HEK293 (cell line): ENCODE measurements around the gene BMAL1.

Source experiments
- CTCF ChIA-PET: fragments of 350-600 bp; formaldehyde crosslinking; extraction: SDS; loops from one replicate; lab custom pipeline; 2021; ENCODE audit warnings: antibody characterized with exemption; lab: Yijun Ruan, JAX
- POLR2A ChIA-PET: fragments of 300-600 bp; formaldehyde crosslinking; extraction: SDS; loops from one replicate; lab custom pipeline; 2020; ENCODE audit warnings: antibody characterized with exemption, inconsistent platforms; lab: Yijun Ruan, JAX
- H3K27ac ChIP-seq: fragments of 200-500 bp; sonication (Bioruptor generic); 2 replicates; pipeline ENCODE4 v1.5.1; 2014; ENCODE audit warnings: low read depth, low read length, control low read depth, inconsistent platforms; ENCODE audit errors: extremely low read depth
- H3K36me3 ChIP-seq, 2 experiments: fragments of 200-500 bp in 1 of 2; sonication (Bioruptor generic) in 1 of 2; 1 replicate in 1 of 2; 2 replicates in 1 of 2; pipeline ENCODE4 v1.5.1; 2014 to 2017; ENCODE audit warnings: inconsistent platforms in 2 of 2, low read length in 2 of 2; ENCODE audit not compliant: control insufficient read depth in 2 of 2, insufficient read depth in 1 of 2
- H3K4me1 ChIP-seq: fragments of 200-500 bp; sonication (Bioruptor generic); 2 replicates; pipeline ENCODE4 v1.5.1; 2014; ENCODE audit warnings: mild to moderate bottlenecking, low read length, inconsistent platforms; ENCODE audit not compliant: control insufficient read depth, insufficient read depth
- H3K4me3 ChIP-seq: 2 replicates; pipeline ENCODE4 v1.5.1; 2011; ENCODE audit warnings: low read depth, mild to moderate bottlenecking, control low read depth, low read length, moderate library complexity
- H3K9me3 ChIP-seq: fragments of 200-500 bp; sonication (Bioruptor generic); 2 replicates; pipeline ENCODE4 v1.5.1; 2014; ENCODE audit warnings: low read depth, low read length, inconsistent platforms; ENCODE audit not compliant: control insufficient read depth, insufficient read depth
- KLF1 ChIP-seq: fragments of 450-650 bp; formaldehyde crosslinking; IDR thresholded peaks from 2 replicates; pipeline ENCODE4 v1.5.1; 2016; ENCODE audit warnings: missing biosample characterization, missing genetic modification characterization
- REST ChIP-seq: fragments of 450-650 bp; formaldehyde crosslinking; IDR thresholded peaks from 2 replicates; pipeline ENCODE4 v1.5.1; 2016; ENCODE audit warnings: missing biosample characterization, missing genetic modification characterization
- SP2 ChIP-seq: fragments of 450-650 bp; formaldehyde crosslinking; IDR thresholded peaks from 2 replicates; pipeline ENCODE4 v1.5.1; 2016; ENCODE audit warnings: missing biosample characterization, missing genetic modification characterization
- TCF7L2 ChIP-seq: IDR thresholded peaks from 2 replicates; pipeline ENCODE4 v1.6.1; 2011; ENCODE audit warnings: low read depth, mild to moderate bottlenecking, inconsistent platforms, low read length, moderate library complexity, borderline replicate concordance
- ZBTB8A ChIP-seq: fragments of 450-650 bp; formaldehyde crosslinking; IDR thresholded peaks from 2 replicates; pipeline ENCODE4 v1.5.1; 2016; ENCODE audit warnings: missing biosample characterization, missing genetic modification characterization
- ZEB2 ChIP-seq: fragments of 450-650 bp; formaldehyde crosslinking; IDR thresholded peaks from 2 replicates; pipeline ENCODE4 v1.5.1; 2016; ENCODE audit warnings: missing biosample characterization, missing genetic modification characterization
- ZFP41 ChIP-seq: fragments of 450-650 bp; formaldehyde crosslinking; IDR thresholded peaks from 2 replicates; pipeline ENCODE4 v1.5.1; 2016; ENCODE audit warnings: missing biosample characterization, missing genetic modification characterization, borderline replicate concordance
- ZNF112 ChIP-seq: fragments of 450-650 bp; formaldehyde crosslinking; IDR thresholded peaks from 2 replicates; pipeline ENCODE4 v1.5.0; 2017; ENCODE audit warnings: missing biosample characterization, missing genetic modification characterization
- ZNF214 ChIP-seq: fragments of 450-650 bp; formaldehyde crosslinking; IDR thresholded peaks from 2 replicates; pipeline ENCODE4 v1.5.1; 2017; ENCODE audit warnings: missing biosample characterization, mild to moderate bottlenecking, missing genetic modification characterization, borderline replicate concordance
- ZNF280D ChIP-seq: fragments of 450-650 bp; formaldehyde crosslinking; IDR thresholded peaks from 2 replicates; pipeline ENCODE4 v1.5.1; 2016; ENCODE audit warnings: missing biosample characterization, missing genetic modification characterization
- ZNF449 ChIP-seq: fragments of 450-650 bp; formaldehyde crosslinking; IDR thresholded peaks from 2 replicates; pipeline ENCODE4 v1.5.1; 2017; ENCODE audit warnings: missing biosample characterization, mild to moderate bottlenecking, missing genetic modification characterization, moderate library complexity
- ZNF555 ChIP-seq: fragments of 450-650 bp; formaldehyde crosslinking; conservative IDR thresholded peaks from 2 replicates; pipeline ENCODE4 v1.5.1; 2017; ENCODE audit warnings: missing biosample characterization, mild to moderate bottlenecking, missing genetic modification characterization, inconsistent platforms
- ZNF585B ChIP-seq: fragments of 450-650 bp; formaldehyde crosslinking; IDR thresholded peaks from 2 replicates; pipeline ENCODE4 v1.5.1; 2016; ENCODE audit warnings: missing biosample characterization, missing genetic modification characterization
- ZNF660 ChIP-seq: fragments of 450-650 bp; IDR thresholded peaks from 2 replicates; pipeline ENCODE4 v1.5.1; 2018; ENCODE audit warnings: missing biosample characterization, mild to moderate bottlenecking, missing genetic modification characterization
- ZNF677 ChIP-seq: fragments of 450-650 bp; IDR thresholded peaks from 2 replicates; pipeline ENCODE4 v1.5.0; 2018; ENCODE audit warnings: missing biosample characterization, mild to moderate bottlenecking, missing genetic modification characterization, moderate library complexity
- ZNF704 ChIP-seq: fragments of 450-650 bp; formaldehyde crosslinking; IDR thresholded peaks from 2 replicates; pipeline ENCODE4 v1.5.1; 2016; ENCODE audit warnings: missing biosample characterization, missing genetic modification characterization
- ZNF776 ChIP-seq: fragments of 450-650 bp; formaldehyde crosslinking; IDR thresholded peaks from 2 replicates; pipeline ENCODE4 v1.5.0; 2017; ENCODE audit warnings: missing biosample characterization, missing genetic modification characterization, borderline replicate concordance
- ZSCAN16 ChIP-seq: fragments of 450-650 bp; formaldehyde crosslinking; IDR thresholded peaks from 2 replicates; pipeline ENCODE4 v1.5.1; 2016; ENCODE audit warnings: missing biosample characterization, missing genetic modification characterization
- ZSCAN5A ChIP-seq: fragments of 450-650 bp; formaldehyde crosslinking; IDR thresholded peaks from 2 replicates; pipeline ENCODE4 v1.5.1; 2016; ENCODE audit warnings: missing biosample characterization, missing genetic modification characterization

Gene BMAL1

GRCh38 chr11:13229136-13229535 is 48.5 kb upstream of the BMAL1 start:
- Histone ChIP-seq H3K36me3 (no peaks in the 10 kb centered on the region), H3K27ac (no peak overlapping the region)
- POLR2A ChIA-PET = no interaction called here
- TF ChIP-seq ZNF660 (tag by site-specific recombination) (no peak), ZNF112 (no peak), TCF7L2 (no peak), ZSCAN16 (tag by site-specific recombination) (no peak), ZNF704 (tag by site-specific recombination) (no peak), ZNF677 (tag by site-specific recombination) (no peak), ZFP41 (no peak), ZNF555 (tag by site-specific recombination) (no peak), ZSCAN5A (tag by site-specific recombination) (no peak), ZNF280D (tag by site-specific recombination) (no peak), KLF1 (tag by site-specific recombination) (no peak), ZNF214 (tag by site-specific recombination) (no peak), ZEB2 (tag by site-specific recombination) (no peak), ZNF449 (no peak), ZNF776 (tag by site-specific recombination) (no peak), ZBTB8A (tag by site-specific recombination) (no peak), SP2 (tag by site-specific recombination) (no peak), REST (no peak), ZNF585B (tag by site-specific recombination) (no peak)
- TF ChIP-seq, all 188 proteins: peak for 0
- H3K4me1 ChIP-seq = no peaks in the 10 kb centered on the region
- H3K9me3 ChIP-seq = no peaks in the 10 kb centered on the region
- H3K4me3 ChIP-seq = no peak overlapping the region
- CTCF ChIA-PET = interaction anchor here (0.6 to 2.9 kb wide), 5 partner anchors 10 to 1077 kb away, joined by 3 to 21 read pairs (median 4); no protein-coding TSS in a partner anchor
